Hematopoietic multipotent progenitor cell treated with erythropoietin and hydrocortisone succinate and interleukin-3 and kit ligand, for 6 days (in vitro differentiated cells): Measurements from ENCODE around the gene RBMS2.

Source experiments
- DNase-seq: peaks from one replicate; pipeline ENCODE4 v3.0.0-alpha.2; 2015

RBMS2 gene

DNA sequence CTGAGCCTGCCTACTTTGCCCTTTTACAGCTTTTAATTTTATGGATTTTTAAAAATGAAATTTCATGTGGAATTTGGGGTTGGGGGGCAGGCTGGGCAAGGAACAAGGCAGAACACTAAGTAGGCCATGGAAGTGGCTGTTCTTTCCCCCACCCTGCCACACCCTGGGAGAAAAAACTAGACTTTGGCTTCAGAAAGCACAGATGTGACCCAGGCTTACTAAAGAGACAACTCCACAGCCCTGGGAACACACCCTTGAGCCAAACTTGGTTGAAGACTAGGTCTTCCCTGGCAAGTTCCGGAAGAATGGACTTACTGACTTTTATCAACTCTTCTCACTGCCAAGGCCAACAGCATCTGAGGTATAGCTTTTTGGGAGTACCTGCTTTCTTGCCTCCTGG is 68.2 kb downstream of the RBMS2 start:
- no peak for DNase-seq

- DNase-seq: peak; percentile 75
These were observed 68.7 kb downstream of the RBMS2 start for GRCh38 chr12:56590237-56590830.

DNA sequence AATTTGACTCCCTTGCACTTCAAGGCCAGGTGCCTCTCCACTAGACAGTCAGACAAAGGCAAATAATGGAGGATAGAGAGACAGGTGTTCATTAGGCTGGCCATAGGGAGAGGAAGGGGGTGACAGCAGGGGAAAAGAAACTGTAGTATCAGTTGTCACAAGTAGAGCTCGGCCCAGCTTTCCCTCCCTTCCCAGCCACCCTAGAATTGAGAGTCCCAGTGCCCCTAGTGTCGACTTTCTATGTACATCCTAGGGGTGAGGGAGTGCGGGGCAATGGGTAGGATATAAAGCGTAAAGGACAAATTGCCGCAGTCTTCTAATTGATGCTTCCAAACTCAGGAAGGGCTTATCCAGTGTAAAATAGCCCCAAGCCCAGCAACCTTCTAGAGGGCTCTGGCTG is 69.5 kb downstream of the RBMS2 start:
- no peak for DNase-seq

GRCh38 chr12:56591961-56592360 is 70.3 kb downstream of the RBMS2 start:
- DNase-seq: no peak

DNA sequence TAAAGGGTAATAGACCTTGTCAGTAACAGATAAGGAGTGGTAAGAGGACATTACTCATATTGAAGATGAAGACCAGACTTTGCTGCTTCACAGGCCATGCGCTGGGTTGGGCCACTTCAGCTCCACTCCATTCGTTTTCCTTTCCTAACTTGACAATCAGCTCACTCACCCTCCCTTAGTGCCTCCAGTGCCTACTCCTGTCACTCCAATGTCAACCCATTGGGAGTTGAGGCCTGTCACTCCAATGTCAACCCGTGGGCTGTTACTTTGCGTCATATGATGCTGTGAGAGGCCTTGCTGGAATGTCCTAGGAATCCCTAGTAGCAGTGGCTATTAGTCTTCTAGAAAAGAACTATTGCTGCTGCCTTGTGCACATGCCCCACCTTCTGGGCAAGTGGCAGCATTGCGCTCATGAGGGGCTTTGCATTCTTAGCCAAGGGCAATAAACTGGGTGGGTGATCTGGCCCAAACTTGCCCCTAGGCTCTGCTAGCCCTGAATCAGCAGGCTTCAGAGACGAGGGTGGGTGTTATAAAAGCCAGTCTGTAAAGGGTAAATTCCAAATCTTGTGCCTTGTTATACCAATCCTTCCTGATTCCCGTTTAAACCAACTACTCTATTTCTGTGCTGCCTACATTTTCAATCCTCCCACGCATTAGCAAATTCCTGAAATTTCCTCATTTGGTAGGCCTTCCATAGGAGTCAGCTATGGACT is 72.4 kb downstream of the RBMS2 start:
- DNase-seq: peak; percentile 81

DNA sequence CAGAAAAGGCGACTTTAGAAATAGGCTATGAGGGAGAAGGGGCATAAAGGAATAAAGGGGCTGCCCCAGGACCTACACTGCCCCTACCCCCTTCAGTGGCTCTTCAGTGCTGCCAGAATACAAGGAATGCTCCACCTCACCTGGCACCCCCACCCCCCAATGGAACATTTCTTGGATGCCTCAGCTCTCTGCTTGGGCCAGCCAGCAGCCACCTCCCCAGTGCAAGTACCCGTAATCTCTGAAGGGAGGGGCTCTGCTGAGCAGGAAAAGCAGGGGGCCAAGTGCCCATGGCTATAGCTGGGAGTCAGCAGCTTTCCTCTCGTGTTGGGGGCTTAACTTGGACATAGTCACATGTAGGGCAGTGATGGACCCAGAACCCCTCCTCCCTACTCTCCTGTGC is 75.2 kb downstream of the RBMS2 start:
- DNase-seq: no peak

DNA sequence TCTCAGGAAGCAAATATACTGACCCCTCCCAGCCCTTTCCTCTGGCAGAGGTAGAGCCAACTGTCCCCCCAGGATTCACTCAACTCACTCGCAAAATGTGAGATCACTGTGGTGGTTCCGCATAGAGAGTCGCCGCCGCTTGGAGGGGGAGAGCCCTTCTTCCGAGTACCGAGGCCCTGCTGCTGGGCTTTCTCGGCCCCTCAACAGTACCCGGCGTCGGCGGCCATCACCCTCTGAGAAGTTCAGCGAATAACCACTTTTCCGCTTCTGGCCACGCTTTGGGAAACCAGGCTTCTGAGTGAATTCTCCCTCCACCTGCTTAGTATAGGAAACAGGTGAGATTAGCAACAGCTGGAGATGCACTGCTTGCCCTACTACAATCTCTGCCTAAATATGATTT is 77.4 kb downstream of the RBMS2 start:
- DNase-seq: no peak

DNA sequence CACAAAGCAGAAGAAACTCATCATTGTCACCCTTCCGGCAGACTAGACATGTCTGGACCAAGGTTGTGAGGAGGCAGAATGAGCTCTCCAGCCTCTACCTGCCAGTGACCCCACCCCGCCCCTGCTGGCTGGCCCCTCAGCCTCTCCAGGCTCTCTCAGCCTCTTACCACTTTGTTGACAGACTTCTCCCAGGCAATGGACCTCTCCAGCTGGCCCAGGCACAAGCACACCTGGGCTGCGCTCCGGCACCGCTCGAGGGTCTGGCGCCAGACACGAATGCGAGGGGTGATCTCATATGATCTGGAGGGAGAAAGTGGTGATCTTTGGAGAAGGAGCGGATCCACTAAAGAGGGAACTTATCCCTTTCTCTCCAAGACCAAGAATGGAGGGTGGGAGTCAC is 78.2 kb downstream of the RBMS2 start:
- no peak for DNase-seq

GRCh38 chr12:56600753-56601152 is 79.1 kb downstream of the RBMS2 start:
- no peak for DNase-seq

GRCh38 chr12:56601503-56601902 is 79.9 kb downstream of the RBMS2 start:
- peak; percentile 48 for DNase-seq

- no peak for DNase-seq
These were observed 80.6 kb downstream of the RBMS2 start for GRCh38 chr12:56602239-56602638.

- DNase-seq: no peak
These were observed 82.7 kb downstream of the RBMS2 start for GRCh38 chr12:56604355-56604754.

DNA sequence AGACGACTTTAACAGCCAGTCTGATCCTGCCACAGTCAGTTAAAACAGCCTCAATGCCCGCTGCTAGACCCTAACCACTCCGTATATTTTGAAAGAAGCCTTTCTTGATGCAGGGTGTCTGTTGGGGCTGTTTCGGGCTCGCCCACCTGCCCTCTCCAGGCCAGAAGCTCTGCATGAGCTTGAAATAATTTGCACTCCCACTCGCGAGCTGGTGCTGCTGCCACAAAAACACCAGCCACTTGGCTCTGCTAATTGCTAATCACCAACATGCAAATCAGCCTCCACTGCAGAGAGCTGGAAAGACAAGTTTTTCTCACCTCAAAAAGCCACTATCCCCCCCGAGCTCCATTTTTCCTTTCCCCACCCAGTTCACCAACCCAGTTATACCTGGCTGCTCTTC is 93.0 kb downstream of the RBMS2 start:
- DNase-seq: no peak

DNA sequence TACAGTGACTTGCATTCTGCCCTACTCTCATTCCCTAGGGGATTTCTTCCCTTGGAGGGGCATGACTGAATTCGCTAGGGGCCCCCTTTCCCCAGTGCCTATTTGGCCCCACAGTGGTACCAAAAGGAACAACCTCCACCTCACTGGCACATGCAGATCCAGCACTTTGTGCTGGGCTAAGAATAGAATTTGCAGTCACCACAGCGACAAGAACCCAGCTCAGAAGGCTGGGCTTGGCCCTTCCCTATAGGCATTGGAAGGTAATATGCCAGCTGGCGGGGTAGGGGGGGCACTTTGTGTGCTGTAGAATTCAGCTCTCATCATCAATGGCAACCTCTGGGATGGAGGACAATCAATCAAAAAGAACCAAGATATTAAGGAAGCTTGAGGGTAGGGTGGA is 94.6 kb downstream of the RBMS2 start:
- DNase-seq: no peak

GRCh38 chr12:56616925-56617324 is 95.3 kb downstream of the RBMS2 start:
- peak; percentile 56 for DNase-seq

- DNase-seq: no peak
These were observed 100.9 kb downstream of the RBMS2 start for GRCh38 chr12:56622535-56622934.

DNA sequence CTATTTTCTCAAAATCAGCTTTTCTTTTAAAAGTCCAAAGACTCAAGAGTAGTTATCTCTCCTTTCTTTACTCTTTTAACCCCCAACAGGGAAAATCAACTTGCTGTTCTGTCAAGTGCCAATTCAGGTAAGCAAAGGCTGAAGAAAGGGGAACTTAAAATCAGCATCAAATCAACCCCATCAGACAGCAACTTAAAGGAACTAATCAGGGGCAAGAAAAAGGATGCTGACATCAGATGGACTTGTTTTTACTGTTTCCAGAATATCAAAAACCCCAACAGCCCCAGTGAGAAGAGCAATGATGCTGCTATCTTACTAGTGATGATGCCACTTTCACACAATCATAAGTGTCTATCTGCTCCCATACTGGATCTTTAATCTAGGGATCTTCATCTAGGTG is 105.1 kb downstream of the RBMS2 start:
- no peak for DNase-seq

DNA sequence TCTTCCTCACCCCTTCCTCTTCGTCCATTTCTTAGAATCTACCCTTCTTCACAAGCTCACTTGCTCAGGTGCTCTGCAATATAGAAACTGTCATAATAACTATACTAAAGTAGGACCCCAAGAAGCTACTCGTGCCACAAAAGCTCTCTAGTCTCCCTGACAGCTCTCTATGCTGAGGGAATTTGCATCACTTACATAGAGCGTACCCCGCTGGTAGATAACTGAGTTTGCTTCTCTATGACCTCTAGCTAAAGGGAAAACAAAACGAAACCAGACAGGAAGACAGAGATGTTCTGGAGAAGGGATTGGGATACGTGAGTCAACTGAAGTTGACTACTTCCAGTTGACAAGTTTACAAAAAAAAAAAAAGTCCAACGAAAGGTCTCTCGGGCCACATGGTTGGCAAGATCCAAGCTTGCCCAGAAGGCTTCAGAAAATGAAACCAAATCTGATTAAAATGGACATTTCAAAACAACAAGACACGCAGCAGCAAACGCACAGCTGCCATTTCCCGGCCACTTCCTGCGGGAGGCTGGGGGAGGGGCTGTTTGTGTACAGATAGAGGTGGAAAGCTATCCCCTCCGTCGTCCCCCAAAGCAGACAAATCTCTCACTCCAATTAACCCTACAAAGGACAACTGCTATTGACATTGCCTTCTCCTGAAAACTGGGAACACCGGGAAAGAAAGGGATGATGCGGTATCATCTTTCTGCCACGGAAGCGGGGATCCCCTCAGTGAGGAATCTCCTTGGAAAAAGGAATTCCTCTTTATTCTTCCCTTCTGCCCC is 107.2 kb downstream of the RBMS2 start:
- DNase-seq: peak; percentile 76

DNA sequence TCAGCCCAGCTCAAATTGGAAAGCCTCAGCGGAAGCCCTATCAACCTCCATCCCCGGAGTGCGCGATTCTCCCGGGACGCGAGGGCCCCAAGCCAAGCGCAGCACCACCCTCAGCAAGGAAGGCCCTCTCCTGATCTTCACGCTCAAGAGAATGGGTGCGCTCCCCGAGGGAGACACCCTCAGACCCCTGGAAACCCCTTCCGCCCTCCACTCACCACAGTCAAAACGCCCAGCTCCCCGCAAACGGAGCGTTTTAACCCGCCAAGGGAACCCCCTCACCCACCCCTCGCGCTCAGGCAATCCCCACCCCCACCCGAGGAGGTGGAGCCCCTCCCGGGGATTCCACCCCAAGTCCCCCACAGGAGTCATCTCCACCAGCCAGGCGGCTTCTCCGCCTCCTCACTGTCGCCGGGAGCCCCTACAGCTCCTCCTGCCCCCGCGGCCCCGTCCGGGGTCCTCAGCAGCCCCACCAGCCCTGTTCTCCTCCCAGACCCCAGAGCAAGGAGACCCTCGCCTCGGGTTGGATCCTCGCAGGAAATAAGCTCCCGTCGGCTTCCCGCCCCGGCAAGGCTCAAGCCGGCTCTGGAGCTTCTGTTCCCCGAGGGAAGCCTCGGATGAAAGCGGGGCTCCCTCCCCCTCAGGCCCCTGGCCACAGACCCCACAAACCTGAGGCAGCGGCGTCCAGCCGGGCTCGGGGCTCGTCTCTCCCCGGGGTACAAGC is 108.0 kb downstream of the RBMS2 start:
- peak; percentile 44 for DNase-seq

DNA sequence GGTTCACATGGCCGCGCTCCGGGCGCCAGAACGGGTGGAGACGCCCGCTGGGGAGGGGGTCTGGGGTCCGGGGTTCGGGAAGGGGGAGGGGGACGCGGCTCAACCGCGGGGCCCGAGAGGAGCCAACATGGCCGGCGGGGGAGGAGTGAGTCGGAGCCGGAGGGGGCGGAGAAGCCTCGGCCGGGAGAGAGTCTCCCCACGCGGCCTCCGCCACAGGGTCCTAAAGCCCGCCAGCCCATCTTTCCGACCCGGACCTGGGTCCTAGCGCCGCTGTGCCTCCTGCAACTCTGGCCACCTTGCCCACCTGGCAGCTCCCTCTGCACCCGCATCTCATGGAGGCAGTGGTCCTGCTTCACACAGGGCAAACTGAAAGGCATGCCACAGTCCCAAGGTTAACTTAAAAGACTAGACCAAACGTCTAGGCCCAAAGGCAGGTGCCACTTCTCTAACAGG is 108.6 kb downstream of the RBMS2 start, which contains the start of gene BAZ2A:
Gene BAZ2A, minus strand, starts transcription at position 147 of the 453 bp plus-strand sequence. CDS start 12,796 bp downstream, outside the sequence.
- peak; percentile 95 for DNase-seq

DNA sequence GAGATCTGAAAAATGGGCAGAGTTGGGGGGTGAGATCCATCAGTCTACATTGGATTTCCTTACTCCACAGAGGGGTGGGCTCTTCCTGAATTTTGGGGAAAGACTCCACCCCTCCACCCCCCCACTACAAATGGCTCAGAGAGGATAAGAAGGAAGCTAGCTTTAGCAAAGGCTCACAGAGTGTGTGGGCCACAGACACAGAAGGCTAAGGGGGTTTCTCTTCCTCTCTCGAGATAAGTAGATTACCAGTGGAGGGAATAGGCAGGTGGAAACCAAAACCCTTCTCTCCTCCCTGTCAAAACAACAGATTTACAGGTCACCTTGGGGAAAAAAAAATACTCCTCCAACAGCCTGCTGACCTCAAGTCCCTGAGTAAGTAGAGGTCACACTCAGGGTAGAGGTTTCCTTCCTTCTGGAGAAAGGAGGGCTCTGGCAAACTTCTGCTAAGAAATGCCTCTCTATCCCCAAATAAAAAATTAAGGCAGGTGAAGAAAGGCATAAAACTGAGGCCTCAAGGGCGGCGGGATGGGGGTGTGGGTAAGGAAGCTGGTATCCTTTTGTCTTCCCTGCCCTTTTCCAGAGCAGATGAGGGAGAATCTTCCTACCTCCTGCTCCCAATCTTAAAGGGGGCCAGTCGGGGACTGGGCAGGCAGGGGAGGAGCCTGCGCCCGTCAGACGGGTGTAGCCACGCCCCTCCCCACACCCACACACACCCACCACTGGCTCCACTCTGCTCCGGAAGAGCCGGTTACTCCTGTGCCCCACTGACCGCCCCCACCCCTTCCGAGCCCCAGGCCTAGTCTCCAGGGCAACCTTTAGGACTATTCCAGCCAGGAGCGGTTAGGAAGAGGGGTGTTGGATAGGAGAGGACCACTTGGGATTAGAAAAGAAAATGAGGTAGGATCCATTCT is 110.4 kb downstream of the RBMS2 start:
- peak; percentile 86 for DNase-seq
